ENCODE measurements around the gene CD8B2.

- TF ChIP-seq CTCF (IDR thresholded peaks at IDR 0.05) (no peak), POLR2A (IDR thresholded peaks at IDR 0.05) (no peak)
These were observed 37.0 kb downstream of the CD8B2 start for GRCh38 chr2:106523976-106524665.
